HL-60/S4 treated with phorbol 12-myristate 13-acetate at 8.2 ng/mL for 4 days and 3 days (cell line): Measurements from ENCODE around the gene ROBO3.

Experiments used
- in situ Hi-C: fragments of 300-500 bp; cut with MboI; formaldehyde crosslinking; loops from 2 replicates; pipeline ENCODE4 v1.15.0; 2022; ENCODE audit warnings: low sequenced_read_pairs

ROBO3 gene

GRCh38 chr11:124842305-124842704 lies 22.9 kb upstream of the ROBO3 start:
- in situ Hi-C loops = loop anchor here (25.0 kb wide), 1 partner anchor 180 kb away; the partner anchor contains the start of genes SIAE and SPA17

- in situ Hi-C loops = loop anchor here (25.0 kb wide), 1 partner anchor 181 kb away; the partner anchor contains the start of genes SIAE and SPA17
Measured at GRCh38 chr11:124843616-124843910, 21.7 kb upstream of the ROBO3 start.

DNA sequence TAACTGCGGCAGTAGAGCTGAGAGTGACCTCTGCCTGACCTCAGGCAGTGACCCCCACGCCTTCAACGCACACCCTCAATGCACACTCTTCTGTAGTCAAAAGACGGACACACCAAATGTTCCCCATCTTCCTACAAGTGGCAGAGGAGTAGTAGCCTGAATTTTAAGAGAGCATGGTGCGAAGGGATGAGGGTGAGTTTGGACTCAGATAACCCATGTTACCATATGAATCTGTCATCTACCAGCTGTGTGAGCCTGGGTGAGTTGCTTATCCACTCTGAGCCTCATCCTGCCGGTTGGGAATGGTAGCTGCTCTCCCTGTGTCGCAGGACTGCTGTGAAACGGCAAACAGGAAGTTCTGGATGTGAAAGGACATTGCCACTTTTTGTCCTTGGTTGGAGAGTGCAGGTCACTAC lies 20.6 kb upstream of the ROBO3 start:
- in situ Hi-C loops = loop anchor here (25.0 kb wide), 1 partner anchor 182 kb away; the partner anchor contains the start of genes SIAE and SPA17

GRCh38 chr11:124846070-124846673 lies 19.1 kb upstream of the ROBO3 start:
- in situ Hi-C loops = loop anchor here (25.0 kb wide), 1 partner anchor 184 kb away; the partner anchor contains the start of genes SIAE and SPA17

GRCh38 chr11:124859171-124859570 lies 6.1 kb upstream of the ROBO3 start:
- in situ Hi-C loops = no loop called here

- in situ Hi-C loops = no loop called here
Measured at GRCh38 chr11:124861670-124862069, 3.6 kb upstream of the ROBO3 start.

DNA sequence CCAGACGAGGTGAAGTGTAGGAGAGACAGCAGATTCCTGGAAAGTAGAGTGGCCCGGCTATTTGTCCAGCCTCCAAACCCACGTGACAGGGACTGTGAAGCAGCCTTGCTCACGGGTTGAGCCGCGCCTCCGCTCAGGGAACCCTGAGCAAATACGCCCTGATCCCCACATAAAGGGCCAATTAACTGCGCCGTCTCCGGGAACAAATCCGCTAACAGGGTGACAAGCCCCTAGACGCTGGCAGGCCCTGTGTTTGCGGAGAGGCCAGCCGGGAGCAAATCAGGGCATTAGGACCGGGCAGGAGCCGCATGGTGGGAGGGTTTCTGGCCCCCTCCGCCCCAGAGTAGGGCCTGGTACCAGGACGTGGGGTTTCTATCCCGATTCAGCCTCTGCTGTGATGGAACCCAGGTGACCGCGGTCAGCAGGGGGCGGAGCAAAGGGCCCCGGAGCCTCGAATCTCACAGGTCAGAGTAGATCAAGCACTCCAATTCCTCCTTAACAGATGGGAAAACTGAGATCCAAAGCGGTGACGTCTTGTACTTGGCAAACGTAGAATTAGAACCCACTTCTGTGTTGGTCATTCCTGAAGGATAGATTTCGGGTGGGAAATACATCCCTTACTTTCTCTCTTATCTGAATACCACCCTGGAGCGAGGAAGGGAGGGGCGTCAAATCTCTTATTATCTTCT lies 2.0 kb upstream of the ROBO3 start:
- in situ Hi-C loops = no loop called here

- in situ Hi-C loops = no loop called here
Measured at GRCh38 chr11:124863826-124864165, 1.4 kb upstream of the ROBO3 start.

DNA sequence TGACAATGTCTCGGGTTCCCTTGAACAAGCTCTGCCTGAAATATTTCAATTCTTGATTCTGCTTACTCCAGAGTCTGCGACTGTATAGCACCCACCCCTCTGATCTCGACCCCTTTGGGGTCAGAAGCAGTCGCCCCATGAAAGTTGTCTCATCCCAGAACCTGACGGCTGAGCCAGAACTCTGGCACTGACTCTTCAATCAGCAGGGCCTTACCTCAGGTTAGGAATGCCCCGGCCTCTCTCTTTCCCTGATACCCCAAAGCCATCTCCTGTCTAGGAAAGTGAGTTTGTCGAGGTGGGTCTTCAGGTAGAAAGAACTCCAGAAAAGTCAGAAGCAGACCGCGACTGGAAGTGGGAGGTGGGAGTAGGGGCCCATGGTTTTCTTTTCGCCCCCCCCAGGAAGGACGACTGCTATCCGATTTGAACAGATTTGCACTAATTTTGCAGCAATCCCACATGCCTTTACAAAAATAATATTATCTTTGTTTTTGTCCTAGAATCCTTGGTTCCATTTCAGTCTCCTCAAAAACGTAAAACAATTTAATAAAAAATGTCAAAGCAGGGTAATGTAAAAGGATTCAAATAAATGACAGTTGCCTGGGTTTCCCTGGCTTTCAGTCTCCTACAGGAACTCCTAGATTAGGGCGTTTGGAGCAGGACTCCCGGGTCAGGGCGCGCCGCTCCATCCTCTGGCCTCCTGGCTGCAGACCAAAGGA lies 898 bp upstream of the ROBO3 start:
- in situ Hi-C loops = no loop called here

- in situ Hi-C loops = no loop called here
Measured at GRCh38 chr11:124864892-124865180, 396 bp upstream of the ROBO3 start.

GRCh38 chr11:124865902-124866851 lies 945 bp downstream of the ROBO3 start:
- in situ Hi-C loops = no loop called here

DNA sequence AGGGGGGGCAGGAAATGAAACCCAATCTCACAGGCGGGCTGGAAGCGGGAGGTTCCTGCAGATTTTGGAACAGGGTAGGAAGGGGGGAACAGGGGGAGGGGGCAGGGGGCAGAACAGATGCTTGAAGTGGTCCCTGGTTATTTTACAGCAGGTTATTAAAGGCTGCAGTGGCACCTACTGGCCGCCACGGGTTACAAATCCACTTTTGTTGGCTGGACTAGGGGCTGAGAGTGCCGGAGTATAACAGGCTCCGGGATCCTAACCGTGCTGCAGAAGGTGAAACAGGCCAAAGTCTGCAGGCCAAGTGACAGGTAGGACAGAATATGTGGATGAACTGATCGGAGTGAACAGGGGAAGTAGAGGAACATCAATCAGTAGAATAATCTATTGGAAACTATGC lies 2.5 kb downstream of the ROBO3 start:
- in situ Hi-C loops = no loop called here

DNA sequence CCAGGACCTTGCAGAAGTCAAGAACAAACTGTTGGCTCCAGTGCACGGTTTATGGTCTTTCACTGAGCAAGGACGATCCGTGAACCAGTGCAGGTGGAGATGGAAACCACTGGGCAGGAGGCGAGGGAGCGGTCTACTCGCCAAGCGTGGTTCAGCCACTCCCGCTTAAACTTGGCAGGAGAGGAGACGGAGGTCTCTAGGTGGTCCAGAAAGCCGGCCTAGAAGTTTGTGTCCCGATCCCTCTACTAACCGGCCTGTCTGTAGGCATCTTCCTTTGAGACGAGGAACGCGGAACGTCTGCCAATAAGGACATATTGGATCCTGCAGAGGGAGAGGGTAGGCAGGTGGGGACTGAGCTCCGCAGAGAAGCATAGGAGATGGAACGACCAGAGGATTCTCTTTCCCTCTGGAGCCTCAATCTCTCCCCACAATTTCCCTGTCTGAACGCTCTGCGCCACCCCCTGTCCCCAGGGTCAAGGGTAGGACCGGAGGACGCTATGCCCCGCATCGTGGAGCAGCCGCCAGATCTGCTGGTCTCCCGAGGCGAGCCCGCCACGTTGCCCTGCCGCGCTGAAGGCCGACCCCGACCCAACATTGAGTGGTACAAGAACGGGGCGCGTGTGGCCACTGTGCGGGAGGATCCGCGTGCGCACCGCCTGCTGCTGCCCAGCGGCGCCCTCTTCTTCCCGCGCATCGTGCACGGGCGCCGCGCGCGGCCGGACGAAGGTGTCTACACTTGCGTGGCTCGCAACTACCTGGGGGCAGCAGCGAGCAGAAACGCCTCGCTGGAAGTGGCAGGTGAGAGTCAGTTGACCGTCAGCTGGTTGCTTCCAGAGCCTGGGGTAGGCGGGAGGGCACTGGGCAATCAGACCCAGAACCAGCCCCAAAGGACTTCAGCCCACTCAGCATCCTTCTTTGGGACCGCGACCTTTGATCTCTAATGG lies 3.4 kb downstream of the ROBO3 start:
- in situ Hi-C loops = no loop called here

- in situ Hi-C loops = no loop called here
Measured at GRCh38 chr11:124869331-124869730, 4.1 kb downstream of the ROBO3 start.

GRCh38 chr11:124869856-124870387 lies 4.7 kb downstream of the ROBO3 start:
- in situ Hi-C loops = no loop called here

- in situ Hi-C loops = no loop called here
Measured at GRCh38 chr11:124870430-124870829, 5.2 kb downstream of the ROBO3 start.

DNA sequence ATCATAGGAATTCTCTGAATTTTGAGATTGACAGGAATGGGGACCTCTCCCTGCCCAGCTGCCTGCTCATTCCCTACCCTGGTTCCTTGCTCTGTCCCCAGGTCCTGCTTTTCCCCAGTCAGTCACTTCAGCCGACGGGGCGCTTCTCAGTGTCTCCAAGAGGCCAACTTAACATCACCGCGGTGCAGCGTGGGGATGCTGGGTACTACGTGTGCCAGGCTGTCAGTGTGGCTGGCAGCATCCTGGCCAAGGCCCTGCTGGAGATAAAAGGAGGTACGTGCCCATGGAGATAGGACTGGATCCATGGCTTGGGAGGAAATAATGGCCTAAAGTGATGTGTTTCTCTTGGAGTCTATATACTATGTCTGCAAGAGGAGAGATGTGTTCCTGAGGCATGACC lies 7.0 kb downstream of the ROBO3 start:
- in situ Hi-C loops = no loop called here

DNA sequence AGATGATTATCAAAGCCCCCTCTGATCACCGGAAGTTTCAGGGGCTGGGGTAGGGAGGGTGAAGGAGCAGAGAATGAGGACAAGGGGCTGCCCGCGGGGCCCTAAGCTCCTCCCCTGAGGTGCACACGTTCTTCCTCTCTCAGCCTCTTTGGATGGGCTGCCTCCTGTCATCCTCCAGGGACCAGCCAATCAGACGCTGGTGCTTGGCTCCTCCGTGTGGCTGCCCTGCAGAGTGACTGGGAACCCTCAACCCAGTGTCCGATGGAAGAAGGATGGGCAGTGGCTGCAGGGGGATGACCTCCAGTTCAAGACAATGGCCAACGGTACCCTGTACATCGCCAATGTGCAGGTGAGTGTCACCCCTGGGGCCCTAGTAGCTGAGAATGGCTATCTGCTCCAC lies 7.5 kb downstream of the ROBO3 start:
- in situ Hi-C loops = no loop called here

DNA sequence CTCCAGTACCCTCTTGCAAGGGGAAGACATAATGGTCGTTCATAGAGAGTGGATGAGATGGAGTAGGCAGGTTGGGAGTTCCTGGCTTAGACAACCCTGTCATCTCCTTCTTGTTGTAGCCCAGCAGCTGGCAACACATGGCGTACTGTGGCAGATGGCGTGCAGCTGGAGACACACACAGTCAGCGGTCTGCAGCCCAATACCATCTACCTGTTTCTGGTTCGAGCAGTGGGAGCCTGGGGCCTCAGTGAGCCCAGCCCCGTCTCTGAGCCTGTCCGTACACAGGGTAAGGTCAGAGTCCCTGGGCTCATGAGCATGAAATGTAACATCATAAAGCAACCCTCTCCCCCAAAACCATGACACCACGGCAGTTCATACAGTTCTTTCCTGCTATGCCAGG lies 8.7 kb downstream of the ROBO3 start:
- in situ Hi-C loops = no loop called here
